ENCODE results near the gene ALDH3B2.
"Not testable (repeated sequence)": the region's sequence is repeated elsewhere in the genome, so short reads cannot be mapped to it uniquely, and the experiment has no call there.

DNA sequence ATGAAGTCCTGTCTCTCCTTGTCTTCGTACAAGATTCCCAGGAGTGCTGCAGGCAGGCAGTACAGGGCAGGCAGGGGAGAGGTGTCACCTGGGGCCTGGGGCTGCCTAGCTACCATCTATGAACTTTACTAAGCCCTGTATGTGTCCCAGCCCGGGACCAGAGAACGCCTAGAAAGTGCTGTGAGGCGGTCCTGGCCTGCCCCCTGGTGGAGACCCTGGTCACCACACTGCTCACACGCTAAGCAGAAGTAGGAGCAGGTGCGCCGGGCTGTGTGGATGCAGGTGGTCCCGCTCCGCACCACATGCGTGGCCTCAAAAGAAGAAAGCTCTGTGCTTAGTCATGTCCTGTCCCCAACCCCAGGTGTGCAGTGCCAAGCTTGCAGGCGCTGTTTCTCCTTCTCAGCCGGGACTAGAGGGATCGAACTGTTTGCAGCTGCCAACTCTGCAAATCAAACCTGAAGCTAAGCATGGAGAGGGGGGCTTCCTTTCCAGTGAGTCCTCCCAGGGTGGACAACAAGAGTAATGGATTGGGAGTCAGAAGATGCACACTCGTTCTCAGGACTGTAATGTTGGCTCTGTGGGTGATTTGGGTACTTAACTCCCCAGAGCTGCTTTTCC is 39.6 kb upstream of the ALDH3B2 start:
- not testable (repeated sequence) for TF ChIP-seq EZH2 (IDR thresholded peaks at IDR 0.05); POLR2AphosphoS5 (IDR thresholded peaks at IDR 0.05; ENCODE audit: low read depth, low read length); POLR2A (IDR thresholded peaks at IDR 0.05; ENCODE audit: borderline replicate concordance, extremely low read depth, insufficient read depth, insufficient read length); CEBPB (IDR thresholded peaks at IDR 0.05; ENCODE audit: low read depth); ZFX (IDR thresholded peaks at IDR 0.05); YY1 (IDR thresholded peaks at IDR 0.05; ENCODE audit: extremely low read depth, insufficient replicate concordance, low read depth, low read length); SRF (IDR thresholded peaks at IDR 0.05; ENCODE audit: low read depth)
- TF ChIP-seq, protein P1, sequence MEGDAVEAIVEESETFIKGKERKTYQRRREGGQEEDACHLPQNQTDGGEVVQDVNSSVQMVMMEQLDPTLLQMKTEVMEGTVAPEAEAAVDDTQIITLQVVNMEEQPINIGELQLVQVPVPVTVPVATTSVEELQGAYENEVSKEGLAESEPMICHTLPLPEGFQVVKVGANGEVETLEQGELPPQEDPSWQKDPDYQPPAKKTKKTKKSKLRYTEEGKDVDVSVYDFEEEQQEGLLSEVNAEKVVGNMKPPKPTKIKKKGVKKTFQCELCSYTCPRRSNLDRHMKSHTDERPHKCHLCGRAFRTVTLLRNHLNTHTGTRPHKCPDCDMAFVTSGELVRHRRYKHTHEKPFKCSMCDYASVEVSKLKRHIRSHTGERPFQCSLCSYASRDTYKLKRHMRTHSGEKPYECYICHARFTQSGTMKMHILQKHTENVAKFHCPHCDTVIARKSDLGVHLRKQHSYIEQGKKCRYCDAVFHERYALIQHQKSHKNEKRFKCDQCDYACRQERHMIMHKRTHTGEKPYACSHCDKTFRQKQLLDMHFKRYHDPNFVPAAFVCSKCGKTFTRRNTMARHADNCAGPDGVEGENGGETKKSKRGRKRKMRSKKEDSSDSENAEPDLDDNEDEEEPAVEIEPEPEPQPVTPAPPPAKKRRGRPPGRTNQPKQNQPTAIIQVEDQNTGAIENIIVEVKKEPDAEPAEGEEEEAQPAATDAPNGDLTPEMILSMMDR (IDR thresholded peaks at IDR 0.05 in 2 of 3, conservative IDR thresholded peaks at IDR 0.05 in 1 of 3; ENCODE audit: borderline replicate concordance in 1 of 3, insufficient read depth in 1 of 3, low read depth in 2 of 3, low read length in 2 of 3) = peak in 1 of 3 experiments; percentile 38; a peak in 2 of 6 replicates

Measured in HCT116 (cell line).